H1 (cell line): ENCODE results near the gene CFAP54. TPM values are rescaled to one million over a fixed set of nuclear protein-coding genes. Genes with fewer than 3 reads are reported as not detected.

Experiments
- CTCF ChIA-PET: fragments of 300-600 bp; sonication (Branson Sonifier 250); formaldehyde crosslinking; loops from one replicate; lab custom pipeline; 2021; ENCODE audit not compliant: partially characterized antibody; lab: Charles Lee
- POLR2A ChIA-PET: fragments of 300-600 bp; sonication (Branson Sonifier 250); formaldehyde crosslinking; loops from one replicate; lab custom pipeline; 2021; ENCODE audit warnings: inconsistent platforms; ENCODE audit not compliant: partially characterized antibody; lab: Charles Lee
- DNase-seq, 2 experiments: peaks; one replicate each; pipeline versions ENCODE4 v3.0.0 to v3.0.0-alpha.2; 2010 to 2022; ENCODE audit warnings: low spot score in 2 of 2, low read depth in 1 of 2, mixed read lengths in 1 of 2
- FAIRE-seq: peaks from 2 replicates; lab custom pipeline; 2011; peaks lifted over from hg19 to GRCh38; lab: Jason Lieb, UNC
- H2AFZ ChIP-seq: 2 replicates; pipeline ENCODE4 v1.8.1; 2012; ENCODE audit warnings: low read length, inconsistent platforms
- H2AK5ac ChIP-seq: 2 replicates; pipeline ENCODE4 v1.6.1; 2013; ENCODE audit warnings: low read depth, low read length
- H2BK120ac ChIP-seq: replicated peaks from 2 replicates; pipeline ENCODE3; 2013; ENCODE audit warnings: low read depth, low read length, inconsistent platforms
- H2BK12ac ChIP-seq: 2 replicates; pipeline ENCODE4 v1.6.1; 2013; ENCODE audit warnings: low read depth, low read length
- H2BK15ac ChIP-seq: 2 replicates; pipeline ENCODE4 v1.6.1; 2013; ENCODE audit warnings: low read length
- H2BK20ac ChIP-seq: 2 replicates; pipeline ENCODE4 v1.6.1; 2013; ENCODE audit warnings: low read length
- H2BK5ac ChIP-seq: 2 replicates; pipeline ENCODE4 v1.6.1; 2013; ENCODE audit warnings: low read depth, low read length
- H3K14ac ChIP-seq: 2 replicates; pipeline ENCODE4 v1.6.1; 2013; ENCODE audit warnings: inconsistent platforms; ENCODE audit not compliant: insufficient read length
- H3K18ac ChIP-seq: 2 replicates; pipeline ENCODE4 v1.6.1; 2013; ENCODE audit warnings: low read length; ENCODE audit errors: extremely low read depth
- H3K23ac ChIP-seq: 2 replicates; pipeline ENCODE4 v1.6.1; 2013; ENCODE audit warnings: inconsistent platforms; ENCODE audit not compliant: insufficient read length
- H3K23me2 ChIP-seq: 2 replicates; pipeline ENCODE4 v1.6.1; 2013; ENCODE audit warnings: low read depth, low read length
- H3K27ac ChIP-seq: 2 replicates; pipeline ENCODE4 v1.6.1; 2011; ENCODE audit warnings: low read depth, low read length, inconsistent platforms
- H3K27me3 ChIP-seq, 4 experiments: replicated peaks in 1 of 4; 1 replicate in 1 of 4; 2 replicates in 3 of 4; pipeline versions ENCODE4 v1.6.1 to v1.8.1; 2011 to 2013; ENCODE audit warnings: low read length in 3 of 4, mild to moderate bottlenecking in 3 of 4, inconsistent platforms in 2 of 4, mixed read lengths in 2 of 4, moderate library complexity in 1 of 4; ENCODE audit not compliant: control insufficient read depth in 3 of 4, insufficient read depth in 3 of 4; ENCODE audit errors: extremely low read depth in 1 of 4
- H3K36me3 ChIP-seq, 4 experiments: 2 replicates each; pipeline versions ENCODE4 v1.6.1 to v1.8.1; 2011 to 2013; ENCODE audit warnings: mild to moderate bottlenecking in 4 of 4, low read length in 3 of 4, moderate library complexity in 2 of 4, control low read depth in 1 of 4, inconsistent platforms in 1 of 4; ENCODE audit not compliant: insufficient read depth in 4 of 4, control insufficient read depth in 2 of 4
- H3K4ac ChIP-seq: replicated peaks from 2 replicates; pipeline ENCODE3; 2013; ENCODE audit warnings: low read length, low read depth, mixed read lengths, inconsistent platforms; ENCODE audit not compliant: insufficient read length
- H3K4me1 ChIP-seq, 4 experiments: replicated peaks in 1 of 4; 1 replicate in 1 of 4; 2 replicates in 3 of 4; pipeline versions ENCODE4 v1.6.1 to v1.8.1; 2011 to 2013; ENCODE audit warnings: low read length in 3 of 4, inconsistent platforms in 2 of 4, mixed read lengths in 1 of 4; ENCODE audit not compliant: insufficient read depth in 4 of 4, control insufficient read depth in 3 of 4
- H3K4me2 ChIP-seq, 2 experiments: 2 replicates each; pipeline versions ENCODE4 v1.6.1 to v1.8.1; 2011 to 2013; ENCODE audit warnings: low read depth in 2 of 2, low read length in 2 of 2, control low read depth in 1 of 2, inconsistent platforms in 1 of 2, mild to moderate bottlenecking in 1 of 2; ENCODE audit not compliant: insufficient read depth in 1 of 2
- H3K4me3 ChIP-seq, 4 experiments: fragments of 200-600, 300-600 bp in 1 of 4; sonication (generic), shearing (Covaris generic), sonication (Bioruptor Twin) in 1 of 4; 2 replicates each; pipeline versions ENCODE4 v1.5.1 to v1.8.1; 2011 to 2016; ENCODE audit warnings: low read length in 4 of 4, low read depth in 3 of 4, control low read depth in 2 of 4, inconsistent platforms in 2 of 4, mild to moderate bottlenecking in 2 of 4, mixed read lengths in 1 of 4, moderate library complexity in 1 of 4; ENCODE audit not compliant: insufficient read depth in 2 of 4; ENCODE audit errors: extremely low read depth in 1 of 4
- H3K56ac ChIP-seq: replicated peaks from 2 replicates; pipeline ENCODE3; 2013; ENCODE audit warnings: low read depth, mild to moderate bottlenecking, mixed read lengths, low read length, inconsistent platforms; ENCODE audit not compliant: insufficient read length
- H3K79me1 ChIP-seq: 2 replicates; pipeline ENCODE4 v1.6.1; 2013; ENCODE audit warnings: low read depth, low read length, control low read depth
- H3K79me2 ChIP-seq, 2 experiments: 2 replicates each; pipeline versions ENCODE4 v1.6.1 to v1.8.1; 2012 to 2013; ENCODE audit warnings: low read length in 2 of 2, mild to moderate bottlenecking in 2 of 2, inconsistent platforms in 1 of 2; ENCODE audit not compliant: insufficient read depth in 2 of 2, control insufficient read depth in 1 of 2
- H3K9ac ChIP-seq, 4 experiments: replicated peaks in 1 of 4; 1 replicate in 1 of 4; 2 replicates in 3 of 4; pipeline versions ENCODE4 v1.6.1 to v1.8.1; 2011 to 2013; ENCODE audit warnings: low read depth in 3 of 4, low read length in 3 of 4, control low read depth in 2 of 4, mild to moderate bottlenecking in 2 of 4, moderate library complexity in 2 of 4, inconsistent platforms in 1 of 4; ENCODE audit errors: extremely low read depth in 1 of 4
- H3K9me3 ChIP-seq, 2 experiments: 2 replicates each; pipeline versions ENCODE4 v1.6.1 to v1.8.1; 2012 to 2013; ENCODE audit warnings: mild to moderate bottlenecking in 2 of 2, moderate library complexity in 2 of 2, control low read depth in 1 of 2, inconsistent platforms in 1 of 2, low read depth in 1 of 2, low read length in 1 of 2, mixed read lengths in 1 of 2; ENCODE audit not compliant: insufficient read depth in 2 of 2
- H4K20me1 ChIP-seq, 2 experiments: replicated peaks in 1 of 2; 2 replicates each; pipeline versions ENCODE3 to v1.8.1; 2011 to 2013; ENCODE audit warnings: inconsistent platforms in 2 of 2, low read length in 2 of 2, mild to moderate bottlenecking in 1 of 2; ENCODE audit not compliant: insufficient read depth in 2 of 2, control insufficient read depth in 1 of 2
- H4K5ac ChIP-seq: 2 replicates; pipeline ENCODE4 v1.6.1; 2013; ENCODE audit warnings: low read length, low read depth, mixed read lengths, inconsistent platforms; ENCODE audit not compliant: insufficient read length
- H4K8ac ChIP-seq: 2 replicates; pipeline ENCODE4 v1.8.0; 2013; ENCODE audit warnings: mild to moderate bottlenecking, moderate library complexity, low read length, inconsistent platforms; ENCODE audit not compliant: insufficient read depth; ENCODE audit errors: extremely low read depth
- H4K91ac ChIP-seq: replicated peaks from 2 replicates; pipeline ENCODE3; 2013; ENCODE audit warnings: low read length, mixed read lengths, inconsistent platforms; ENCODE audit not compliant: insufficient read length
- BRCA1 ChIP-seq: IDR thresholded peaks from 2 replicates; pipeline ENCODE4 v1.6.1; 2012; ENCODE audit warnings: low read depth, low read length, improper control_type of control experiment
- CBX5 ChIP-seq: fragments of 300-800, 300-1000 bp; sonication (generic); IDR thresholded peaks from 2 replicates; pipeline ENCODE4 v1.7.1; 2016; ENCODE audit warnings: antibody characterized with exemption, low read length, low read depth
- CEBPB ChIP-seq: IDR thresholded peaks from 2 replicates; pipeline ENCODE4 v1.6.1; 2012; ENCODE audit warnings: low read depth, low read length
- EP300 ChIP-seq, 2 experiments: IDR thresholded peaks; 1 replicate in 1 of 2; 2 replicates in 1 of 2; pipeline ENCODE4 v1.6.1; 2011 to 2012; ENCODE audit warnings: low read depth in 2 of 2, low read length in 2 of 2, mild to moderate bottlenecking in 2 of 2, borderline replicate concordance in 1 of 2, inconsistent platforms in 1 of 2, moderate library complexity in 1 of 2
- HDAC6 ChIP-seq: IDR thresholded peaks from one replicate; pipeline ENCODE4 v1.7.1; 2012; ENCODE audit warnings: low read depth, mild to moderate bottlenecking, inconsistent platforms, low read length, moderate library complexity
- KDM4A ChIP-seq: IDR thresholded peaks from one replicate; pipeline ENCODE4 v1.7.1; 2012; ENCODE audit warnings: low read depth, mild to moderate bottlenecking, moderate library complexity, low read length, inconsistent platforms; ENCODE audit not compliant: severe bottlenecking
- NANOG ChIP-seq: IDR thresholded peaks from 2 replicates; pipeline ENCODE4 v1.6.1; 2011; ENCODE audit warnings: low read length, low read depth, mild to moderate bottlenecking, inconsistent platforms; ENCODE audit not compliant: insufficient read depth, poor library complexity, severe bottlenecking
- NRF1 ChIP-seq: IDR thresholded peaks from 2 replicates; pipeline ENCODE4 v1.6.1; 2011; ENCODE audit warnings: mild to moderate bottlenecking, low read depth, low read length, improper control_type of control experiment
- POLR2AphosphoS5 ChIP-seq: IDR thresholded peaks from 2 replicates; pipeline ENCODE4 v1.6.1; 2011; ENCODE audit warnings: low read depth, low read length
- RXRA ChIP-seq: IDR thresholded peaks from 2 replicates; pipeline ENCODE4 v1.6.1; 2011; ENCODE audit warnings: low read depth, mild to moderate bottlenecking, low read length, moderate library complexity; ENCODE audit not compliant: insufficient read depth
- SIX5 ChIP-seq: IDR thresholded peaks from 2 replicates; pipeline ENCODE4 v1.6.1; 2011; ENCODE audit warnings: mild to moderate bottlenecking, low read depth, low read length
- SP4 ChIP-seq: IDR thresholded peaks from 2 replicates; pipeline ENCODE4 v1.6.1; 2012; ENCODE audit warnings: low read length, inconsistent platforms
- WGBS, 2 experiments: shearing (Covaris generic) in 1 of 2; methylation state at CpG; one replicate each; pipeline versions ENCODE4 v1.1.6 to v1.1.7; 2013 to 2015; ENCODE audit warnings: low lambda C conversion rate in 2 of 2, mixed read lengths in 2 of 2, inconsistent platforms in 1 of 2, low coverage in 1 of 2, missing lambda C conversion rate in 1 of 2; ENCODE audit not compliant: insufficient replicate concordance in 2 of 2, insufficient coverage in 1 of 2, insufficient read length in 1 of 2; ENCODE audit errors: extremely low coverage in 1 of 2, missing lambda C conversion rate in 1 of 2; 5-methylcytosine and 5-hydroxymethylcytosine counted together
- polyA plus RNA-seq, 7 experiments: library from polyadenylated mRNA; depleted of rRNA in 3 of 7; stranded (reverse) in 5 of 7; unstranded in 2 of 7; fragments of >200 nt in 5 of 7; fragments of 200-250 nt in 2 of 7; gene quantifications; 1 replicate in 5 of 7; 2 replicates in 1 of 7; 4 replicates in 1 of 7; pipeline versions ENCODE4 v1.2.1 to v1.2.3, GENCODE V29; 2011 to 2013; ENCODE audit warnings: missing spikeins in 2 of 7, mixed read lengths in 2 of 7
- total RNA-seq: library from RNA; stranded (reverse); fragmentation: NEBNext Ultra II Directional; extraction: Animal tissue kit (Norgen Biotek cat#: 25700); gene quantifications from 2 replicates; pipeline ENCODE4 v1.2.1, GENCODE V29; 2021
- TF ChIP-seq, protein P1 (sequence below): IDR thresholded peaks from 2 replicates; pipeline ENCODE4 v1.6.1; 2012; ENCODE audit warnings: low read length, inconsistent platforms

Gene CFAP54
- total and polyA plus RNA-seq, 2 of the 8 experiments (the other 6 are each of a cell fraction or from before 2014, with no cell fraction given), result 0.17 to 0.33 TPM

DNA sequence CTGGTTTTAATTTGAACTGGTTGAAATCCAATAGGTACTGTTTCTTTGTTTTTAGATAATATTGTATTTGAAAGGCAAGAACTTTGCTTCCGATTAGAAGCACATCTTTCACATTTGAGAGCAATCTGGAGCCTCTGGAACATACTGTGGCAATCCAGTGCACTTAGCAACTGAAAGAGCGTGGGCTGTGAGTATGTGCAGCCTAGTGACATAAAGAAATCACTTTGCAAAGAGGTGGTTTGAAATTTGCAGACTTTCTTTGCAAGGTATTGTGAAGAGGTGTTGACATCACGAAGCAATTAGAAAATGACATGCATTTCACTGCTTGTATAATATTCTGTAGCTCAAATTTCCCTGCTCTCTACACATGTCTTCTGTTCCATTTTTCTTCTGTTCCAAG lies 23.5 kb upstream of the CFAP54 start:
- WGBS, 2 experiments, result 89% methylated on average over 3 of the region's 3 CpGs; no CpG with 5 or more reads in 1 of the 2 experiments
- TF ChIP-seq BRCA1, result no peak
- TF ChIP-seq NANOG, result no peak
- TF ChIP-seq SIX5, result no peak
- TF ChIP-seq, protein P1, sequence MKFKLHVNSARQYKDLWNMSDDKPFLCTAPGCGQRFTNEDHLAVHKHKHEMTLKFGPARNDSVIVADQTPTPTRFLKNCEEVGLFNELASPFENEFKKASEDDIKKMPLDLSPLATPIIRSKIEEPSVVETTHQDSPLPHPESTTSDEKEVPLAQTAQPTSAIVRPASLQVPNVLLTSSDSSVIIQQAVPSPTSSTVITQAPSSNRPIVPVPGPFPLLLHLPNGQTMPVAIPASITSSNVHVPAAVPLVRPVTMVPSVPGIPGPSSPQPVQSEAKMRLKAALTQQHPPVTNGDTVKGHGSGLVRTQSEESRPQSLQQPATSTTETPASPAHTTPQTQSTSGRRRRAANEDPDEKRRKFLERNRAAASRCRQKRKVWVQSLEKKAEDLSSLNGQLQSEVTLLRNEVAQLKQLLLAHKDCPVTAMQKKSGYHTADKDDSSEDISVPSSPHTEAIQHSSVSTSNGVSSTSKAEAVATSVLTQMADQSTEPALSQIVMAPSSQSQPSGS, result no peak
- no peak for TF ChIP-seq POLR2AphosphoS5
- TF ChIP-seq EP300 (IDR thresholded peaks at IDR 0.05; ENCODE audit: borderline replicate concordance in 1 of 2, low read depth in 2 of 2, low read length in 2 of 2), result no peak
- TF ChIP-seq NRF1, result no peak
- TF ChIP-seq KDM4A, result no peak
- no peak for TF ChIP-seq CEBPB
- TF ChIP-seq SP4, result no peak
- no peak for TF ChIP-seq RXRA
- no peak for TF ChIP-seq CBX5
- TF ChIP-seq HDAC6, result no peak

More for the DNA sequence above, 23.5 kb upstream of the CFAP54 start:
- Histone ChIP-seq H3K27me3 (peaks cover 0 to 1% (median 0%) of the 10 kb centered on the region in 4 experiments; a peak in 1 of 7 replicates), H4K5ac (no peak overlapping the region), H3K56ac (no peak overlapping the region), H2BK5ac (no peak overlapping the region), H3K9ac (no peak overlapping the region), H2BK20ac (no peak overlapping the region), H3K4me2 (no peak overlapping the region), H4K91ac (no peak overlapping the region), H3K27ac (no peak overlapping the region), H2BK120ac (no peak overlapping the region), H2AFZ (no peak overlapping the region), H3K4ac (no peak overlapping the region), H3K9me3 (no peaks in the 10 kb centered on the region), H4K8ac (no peak overlapping the region), H3K36me3 (no peaks in the 10 kb centered on the region), H3K79me1 (no peaks in the 10 kb centered on the region), H3K4me1 (no peaks in the 10 kb centered on the region), H4K20me1 (no peaks in the 10 kb centered on the region), H3K18ac (no peak overlapping the region), H3K14ac (no peak overlapping the region), H3K79me2 (no peaks in the 10 kb centered on the region), H3K4me3 (no peak overlapping the region), H3K23ac (no peak overlapping the region), H2BK12ac (no peak overlapping the region), H3K23me2 (no peaks in the 10 kb centered on the region), H2BK15ac (no peak overlapping the region), H2AK5ac (no peak overlapping the region)
- ChIA-PET CTCF (interaction anchor here (0.6 to 1.7 kb wide), 5 partner anchors 13 to 67 kb away, joined by 3 to 10 read pairs (median 3); partner anchors contain the start of gene CFAP54), POLR2A (no interaction called here)
- DNase-seq, result no peak
- FAIRE-seq, result no peak
